Measurements from ENCODE around the gene GABBR2.

GABBR2 gene

GRCh38 chr9:98315067-98315453 is 393.7 kb downstream of the GABBR2 start:
- Mint-ChIP-seq H3K4me1 (no peaks in the 10 kb centered on the region), H3K36me3 (ENCODE audit: low read depth) (no peaks in the 10 kb centered on the region), H3K9me3 (peaks cover 3% of the 10 kb centered on the region), H3K27ac (no peak overlapping the region), H3K4me3 (no peak overlapping the region), H3K27me3 (ENCODE audit: low read depth, poor library complexity) (peaks cover 27% of the 10 kb centered on the region)
- no peak for TF ChIP-seq CTCF (IDR thresholded peaks at IDR 0.05)
- no peak for DNase-seq

GRCh38 chr9:98314381-98315066 is 394.2 kb downstream of the GABBR2 start:
- H3K9me3 Mint-ChIP-seq: no peaks in the 10 kb centered on the region

GRCh38 chr9:98312365-98312764 is 396.4 kb downstream of the GABBR2 start:
- Mint-ChIP-seq H3K36me3 (ENCODE audit: low read depth) (no peaks in the 10 kb centered on the region), H3K4me3 (no peak overlapping the region), H3K27me3 (ENCODE audit: low read depth, poor library complexity) (peaks cover 21% of the 10 kb centered on the region), H3K4me1 (no peaks in the 10 kb centered on the region), H3K9me3 (no peaks in the 10 kb centered on the region), H3K27ac (no peak overlapping the region)
- no peak for DNase-seq
- no peak for TF ChIP-seq CTCF (IDR thresholded peaks at IDR 0.05)

More at GRCh38 chr9:98314381-98315066, 394.2 kb downstream of the GABBR2 start:
- TF ChIP-seq CTCF (IDR thresholded peaks at IDR 0.05): no peak
- Mint-ChIP-seq H3K27ac (no peak overlapping the region), H3K4me3 (no peak overlapping the region), H3K4me1 (no peaks in the 10 kb centered on the region), H3K36me3 (ENCODE audit: low read depth) (no peaks in the 10 kb centered on the region), H3K27me3 (ENCODE audit: low read depth, poor library complexity) (peaks cover 27% of the 10 kb centered on the region)
- no peak for DNase-seq

GRCh38 chr9:98311541-98311940 is 397.2 kb downstream of the GABBR2 start:
- no peaks in the 10 kb centered on the region for H3K36me3 Mint-ChIP-seq (ENCODE audit: low read depth)
- no peak overlapping the region for H3K27ac Mint-ChIP-seq
- H3K27me3 Mint-ChIP-seq (ENCODE audit: low read depth, poor library complexity): peaks cover 21% of the 10 kb centered on the region
- no peak for DNase-seq
- TF ChIP-seq CTCF (IDR thresholded peaks at IDR 0.05): no peak
- H3K9me3 Mint-ChIP-seq: no peaks in the 10 kb centered on the region
- no peaks in the 10 kb centered on the region for H3K4me1 Mint-ChIP-seq
- no peak overlapping the region for H3K4me3 Mint-ChIP-seq

GRCh38 chr9:98310752-98311392 is 397.9 kb downstream of the GABBR2 start:
- TF ChIP-seq CTCF (IDR thresholded peaks at IDR 0.05): no peak
- Mint-ChIP-seq H3K27me3 (ENCODE audit: low read depth, poor library complexity) (peaks cover 21% of the 10 kb centered on the region), H3K36me3 (ENCODE audit: low read depth) (no peaks in the 10 kb centered on the region), H3K4me3 (no peak overlapping the region), H3K9me3 (no peaks in the 10 kb centered on the region), H3K27ac (no peak overlapping the region), H3K4me1 (no peaks in the 10 kb centered on the region)
- no peak for DNase-seq

Measured in nephron progenitor cell (in vitro differentiated cells).